Endothelial cell of umbilical vein (primary cell): ENCODE results near the gene DERA. TPM values are rescaled to one million over a fixed set of nuclear protein-coding genes. Genes with fewer than 3 reads are reported as not detected.
A peak's percentile ranks its signal among the peaks of the same experiment; 100 is the strongest.

Source experiments
- BruUV-seq: library from RNA; stranded (reverse); fragments of 400-500 nt; replicated peaks from 2 replicates; lab custom pipeline; 2021; lab: Mats Ljungman, UMichigan
- CTCF ChIA-PET: fragments of 300-600, 350-600 bp; sonication (Branson Sonifier 250); formaldehyde crosslinking; loops from one replicate; lab custom pipeline; 2021; ENCODE audit warnings: antibody characterized with exemption, inconsistent platforms; lab: Charles Lee
- POLR2A ChIA-PET: fragments of 300-600, 350-600 bp; sonication (Branson Sonifier 250); formaldehyde crosslinking; loops from one replicate; lab custom pipeline; 2021; ENCODE audit warnings: antibody characterized with exemption, inconsistent platforms; lab: Charles Lee
- DNase-seq: peaks from one replicate; pipeline ENCODE4 v3.0.0-alpha.2; 2011; ENCODE audit warnings: low read depth, low spot score
- FAIRE-seq: peaks from 2 replicates; lab custom pipeline; 2011; peaks lifted over from hg19 to GRCh38; lab: Jason Lieb, UNC
- H2AFZ ChIP-seq: 2 replicates; pipeline ENCODE4 v1.6.0; 2012; ENCODE audit warnings: low read depth, low read length, control low read depth, inconsistent platforms
- H3K27ac ChIP-seq: 2 replicates; pipeline ENCODE4 v1.5.1; 2011; ENCODE audit warnings: low read depth, mild to moderate bottlenecking, control low read depth, low read length, moderate library complexity; ENCODE audit not compliant: insufficient read depth
- H3K27me3 ChIP-seq, 2 experiments: 2 replicates each; pipeline versions ENCODE4 v1.6.0 to v1.6.1; 2011; ENCODE audit warnings: low read length in 2 of 2, mixed read lengths in 1 of 2; ENCODE audit not compliant: control insufficient read depth in 2 of 2, insufficient read depth in 2 of 2
- H3K36me3 ChIP-seq, 2 experiments: 2 replicates in 1 of 2; 3 replicates in 1 of 2; pipeline ENCODE4 v1.5.1; 2011; ENCODE audit warnings: low read length in 2 of 2, mild to moderate bottlenecking in 1 of 2, moderate library complexity in 1 of 2; ENCODE audit not compliant: control insufficient read depth in 2 of 2, insufficient read depth in 2 of 2; ENCODE audit errors: extremely low read depth in 1 of 2
- H3K4me1 ChIP-seq: 3 replicates; pipeline ENCODE4 v1.5.1; 2011; ENCODE audit warnings: mild to moderate bottlenecking, low read length; ENCODE audit not compliant: control insufficient read depth, insufficient read depth; ENCODE audit errors: extremely low read depth
- H3K4me2 ChIP-seq: 2 replicates; pipeline ENCODE4 v1.6.1; 2011; ENCODE audit warnings: low read length, control low read depth, mixed read lengths; ENCODE audit not compliant: insufficient read depth
- H3K4me3 ChIP-seq, 3 experiments: fragments of 200-600 bp in 1 of 3; sonication (generic), shearing (Covaris generic) in 1 of 3; replicated peaks in 1 of 3; 2 replicates each; pipeline ENCODE4 v1.5.1; 2011 to 2016; ENCODE audit warnings: control low read depth in 3 of 3, low read length in 3 of 3, mild to moderate bottlenecking in 2 of 3, inconsistent platforms in 1 of 3, low read depth in 1 of 3, moderate library complexity in 1 of 3; ENCODE audit not compliant: insufficient read depth in 1 of 3
- H3K79me2 ChIP-seq: 2 replicates; pipeline ENCODE4 v1.6.0; 2012; ENCODE audit warnings: low read length, inconsistent platforms; ENCODE audit not compliant: control insufficient read depth, insufficient read depth
- H3K9ac ChIP-seq: replicated peaks from 2 replicates; pipeline ENCODE3; 2011; ENCODE audit warnings: low read length, control low read depth; ENCODE audit not compliant: insufficient read depth; ENCODE audit errors: extremely low read depth
- H3K9me1 ChIP-seq: replicated peaks from 3 replicates; pipeline ENCODE4 v1.6.0; 2011; ENCODE audit warnings: mild to moderate bottlenecking, low read length; ENCODE audit not compliant: control insufficient read depth, insufficient read depth; ENCODE audit errors: extremely low read depth
- H3K9me3 ChIP-seq: replicated peaks from 2 replicates; pipeline ENCODE4 v1.5.1; 2012; ENCODE audit warnings: low read length, inconsistent platforms; ENCODE audit not compliant: control insufficient read depth, insufficient read depth
- H4K20me1 ChIP-seq: replicated peaks from 2 replicates; pipeline ENCODE3; 2011; ENCODE audit warnings: mild to moderate bottlenecking, low read length; ENCODE audit not compliant: control insufficient read depth, insufficient read depth; ENCODE audit errors: extremely low read depth
- CTCF ChIP-seq, 2 donors: IDR thresholded peaks; 1 replicate in 1 of 2; 2 replicates in 1 of 2; pipeline ENCODE4 v1.5.1; 2011; ENCODE audit warnings: low read length in 2 of 2, mild to moderate bottlenecking in 2 of 2, moderate library complexity in 2 of 2, control low read depth in 1 of 2, inconsistent platforms in 1 of 2, low read depth in 1 of 2; ENCODE audit not compliant: insufficient read depth in 1 of 2; ENCODE audit errors: extremely low read depth in 1 of 2
- EZH2 ChIP-seq: IDR thresholded peaks from 2 replicates; pipeline ENCODE4 v1.6.1; 2012; ENCODE audit warnings: borderline replicate concordance, low read depth, mild to moderate bottlenecking, moderate library complexity, low read length, inconsistent platforms; ENCODE audit not compliant: severe bottlenecking
- FOS ChIP-seq: IDR thresholded peaks from 2 replicates; pipeline ENCODE4 v1.6.1; 2011; ENCODE audit warnings: mild to moderate bottlenecking, low read length, moderate library complexity, borderline replicate concordance; ENCODE audit not compliant: insufficient read depth
- GATA2 ChIP-seq: IDR thresholded peaks from 2 replicates; pipeline ENCODE4 v1.7.0; 2011; ENCODE audit warnings: low read depth, mild to moderate bottlenecking, moderate library complexity, mixed read lengths, low read length; ENCODE audit not compliant: insufficient read length, insufficient read depth
- JUN ChIP-seq: IDR thresholded peaks from 2 replicates; pipeline ENCODE4 v1.6.1; 2011; ENCODE audit warnings: borderline replicate concordance, low read depth; ENCODE audit not compliant: insufficient read length, insufficient read depth
- MYC ChIP-seq: IDR thresholded peaks from one replicate; pipeline ENCODE4 v1.6.1; 2011; ENCODE audit warnings: mild to moderate bottlenecking, low read depth, low read length
- POLR2A ChIP-seq: IDR thresholded peaks from 2 replicates; pipeline ENCODE4 v1.6.1; 2012; ENCODE audit warnings: low read depth, mild to moderate bottlenecking, control low read depth, low read length
- POLR2AphosphoS5 ChIP-seq: IDR thresholded peaks from 2 replicates; pipeline ENCODE4 v1.6.1; 2012; ENCODE audit warnings: low read depth, mild to moderate bottlenecking, control low read depth, low read length, moderate library complexity; ENCODE audit not compliant: insufficient read depth
- dilution Hi-C: fragments of 300-500 bp; cut with MboI; formaldehyde crosslinking; loops from one replicate; pipeline ENCODE4 v1.15.0; 2019; ENCODE audit warnings: low sequenced_read_pairs; ENCODE audit not compliant: extremely low pct_ligation_motif_present
- intact Hi-C: fragments of 100-400 bp; cut with micrococcal nuclease; formaldehyde crosslinking; loops from one replicate; pipeline ENCODE4 v1.10.0; 2022
- polyA plus RNA-seq, 4 experiments: library from polyadenylated mRNA; depleted of rRNA in 3 of 4; stranded (reverse) in 3 of 4; unstranded in 1 of 4; fragments of >200 nt; gene quantifications; 2 replicates each; pipeline versions ENCODE4 v1.2.1 to v1.2.3, GENCODE V29; 2011 to 2012; ENCODE audit warnings: missing spikeins in 1 of 4
- total RNA-seq: library from RNA; stranded (reverse); gene quantifications from 2 replicates; pipeline ENCODE4 v1.2.3, GENCODE V29; 2021
- TF ChIP-seq, protein P1 (sequence below): IDR thresholded peaks from 2 replicates; pipeline ENCODE4 v1.6.1; 2011; ENCODE audit not compliant: insufficient read depth, insufficient read length

Gene DERA
- total and polyA plus RNA-seq, 2 donors (not counting 3 experiments of a cell fraction or from before 2014, with no cell fraction given), result 19.8 to 41.5 TPM

- H3K9me1 ChIP-seq, result no peaks in the 10 kb centered on the region
- H3K4me2 ChIP-seq, result no peak overlapping the region
- peaks cover 3% of the 10 kb centered on the region for H3K4me1 ChIP-seq
- H3K27ac ChIP-seq, result no peak overlapping the region
- dilution Hi-C loops, result no loop called here
- BruUV-seq, result no TSS peak
- FAIRE-seq (no peak), DNase-seq (peak; percentile 54)
- intact Hi-C loops, result loop anchor here (1.0 kb wide), 3 partner anchors 41 to 309 kb away; no protein-coding TSS in a partner anchor
- H4K20me1 ChIP-seq, result peaks cover 2% of the 10 kb centered on the region
- H3K36me3 ChIP-seq, result peaks cover 13 to 31% of the 10 kb centered on the region in 2 experiments
- TF ChIP-seq MYC (no peak), CTCF (IDR thresholded peaks at IDR 0.05; ENCODE audit: extremely low read depth in 1 of 2, insufficient read depth in 1 of 2, low read depth in 1 of 2, low read length in 2 of 2) (peak; percentile 44 to 45), GATA2 (no peak), POLR2A (no peak)
- H3K4me3 ChIP-seq, result no peak overlapping the region
- POLR2A ChIA-PET, result no interaction called here
- CTCF ChIA-PET, result interaction anchor here (0.8 to 3.2 kb wide), 21 partner anchors 9 to 646 kb away, joined by 3 to 65 read pairs (median 5); partner anchors contain the start of genes DERA and STRAP
- H3K9me3 ChIP-seq, result no peaks in the 10 kb centered on the region
- no peak overlapping the region for H3K9ac ChIP-seq
- no peaks in the 10 kb centered on the region for H3K27me3 ChIP-seq
- H3K79me2 ChIP-seq, result no peaks in the 10 kb centered on the region
- no peak overlapping the region for H2AFZ ChIP-seq
Measured at GRCh38 chr12:15899282-15899870, 11.8 kb upstream of the DERA start.

DNA sequence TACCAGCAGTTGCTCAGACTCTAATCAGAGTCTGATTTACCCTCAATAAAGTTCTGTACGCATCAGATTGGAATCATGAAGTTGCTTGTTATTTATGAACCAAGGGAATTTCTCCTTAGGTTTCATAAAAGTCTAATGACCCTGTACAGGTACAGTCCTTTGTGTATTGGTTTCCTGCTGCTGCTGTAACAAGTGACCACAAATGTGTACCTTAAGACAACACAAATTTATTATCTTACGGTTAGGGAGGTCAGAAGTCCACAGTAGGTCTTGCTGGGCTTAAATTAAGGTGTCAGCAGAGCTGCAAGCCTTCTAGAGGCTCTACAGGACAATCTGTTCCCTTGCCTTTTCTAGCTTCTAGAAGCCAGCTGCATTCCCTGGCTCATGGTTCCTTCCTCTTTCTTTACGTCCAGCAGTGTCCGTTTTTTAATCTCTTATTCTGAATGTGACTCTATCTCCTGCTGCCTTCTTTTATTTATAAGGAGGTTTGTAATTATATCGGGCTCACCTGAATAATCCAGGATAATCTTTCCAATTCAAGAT lies 6.7 kb upstream of the DERA start:
- FAIRE-seq (peak; percentile 12), DNase-seq (no peak)
- Histone ChIP-seq H3K27ac (no peak overlapping the region), H2AFZ (no peak overlapping the region), H4K20me1 (no peaks in the 10 kb centered on the region), H3K79me2 (no peaks in the 10 kb centered on the region), H3K36me3 (peaks cover 10 to 25% of the 10 kb centered on the region in 2 experiments), H3K4me1 (no peaks in the 10 kb centered on the region), H3K4me3 (no peak overlapping the region), H3K9me1 (no peaks in the 10 kb centered on the region), H3K4me2 (no peak overlapping the region), H3K9ac (no peak overlapping the region), H3K27me3 (no peaks in the 10 kb centered on the region), H3K9me3 (no peaks in the 10 kb centered on the region)
- BruUV-seq, result no TSS peak
- ChIA-PET POLR2A (no interaction called here), CTCF (no interaction called here)
- intact Hi-C loops (no loop called here), dilution Hi-C loops (no loop called here)
- TF ChIP-seq JUN (no peak), MYC (no peak), FOS (no peak), CTCF (IDR thresholded peaks at IDR 0.05; ENCODE audit: extremely low read depth in 1 of 2, insufficient read depth in 1 of 2, low read depth in 1 of 2, low read length in 2 of 2) (no peak), EZH2 (no peak), POLR2AphosphoS5 (no peak), POLR2A (no peak), GATA2 (no peak)
- TF ChIP-seq, protein P1, sequence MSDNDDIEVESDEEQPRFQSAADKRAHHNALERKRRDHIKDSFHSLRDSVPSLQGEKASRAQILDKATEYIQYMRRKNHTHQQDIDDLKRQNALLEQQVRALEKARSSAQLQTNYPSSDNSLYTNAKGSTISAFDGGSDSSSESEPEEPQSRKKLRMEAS, result no peak
